GM12878 (cell line): ENCODE data around the gene MACROD2. TPM values are rescaled to one million over a fixed set of nuclear protein-coding genes. Genes with fewer than 3 reads are reported as not detected.

Experiments used
- ATAC-seq: fragments of 200-7000 bp; cut with Tn5 transposase; 3 replicates; pipeline ENCODE4 v1.9.1; 2020; ENCODE audit warnings: mild to moderate bottlenecking, moderate library complexity
- BruUV-seq: library from RNA; stranded (reverse); fragments of 400-500 nt; replicated peaks from 2 replicates; lab custom pipeline; 2021; lab: Mats Ljungman, UMichigan
- CTCF ChIA-PET: fragments of 300-600 bp; sonication (Branson Sonifier 250); formaldehyde crosslinking; extraction: SDS; loops from one replicate; lab custom pipeline; 2021; ENCODE audit warnings: inconsistent platforms; lab: Yijun Ruan, JAX
- POLR2A ChIA-PET: fragments of 350-600 bp; formaldehyde crosslinking; extraction: SDS; loops from one replicate; lab custom pipeline; 2021; ENCODE audit warnings: inconsistent platforms; lab: Charles Lee
- RAD21 ChIA-PET: fragments of 300-600 bp; sonication (Branson Sonifier 250); formaldehyde crosslinking; loops from one replicate; lab custom pipeline; 2023; ENCODE audit warnings: antibody characterized with exemption; ENCODE audit not compliant: unreplicated experiment; lab: Charles Lee
- SMC1A ChIA-PET: fragments of 300-600 bp; sonication (Branson Sonifier 250); formaldehyde crosslinking; loops from one replicate; lab custom pipeline; 2023; ENCODE audit not compliant: unreplicated experiment, uncharacterized antibody; lab: Charles Lee
- DNase-seq: peaks from one replicate; pipeline ENCODE4 v3.0.0-alpha.2; 2011; ENCODE audit warnings: low read depth, low spot score
- FAIRE-seq: peaks from 3 replicates; lab custom pipeline; 2011; peaks lifted over from hg19 to GRCh38; lab: Jason Lieb, UNC
- H2AFZ ChIP-seq: 2 replicates; pipeline ENCODE4 v1.6.0; 2011; ENCODE audit warnings: low read depth, low read length, control low read depth; ENCODE audit not compliant: control insufficient read depth
- H3K27ac ChIP-seq: 2 replicates; pipeline ENCODE4 v1.5.1; 2011; ENCODE audit warnings: control low read depth; ENCODE audit not compliant: control insufficient read depth, insufficient read depth
- H3K27me3 ChIP-seq, 2 experiments: replicated peaks in 1 of 2; 2 replicates each; pipeline versions ENCODE4 v1.6.0 to v1.6.1; 2011; ENCODE audit warnings: low read length in 1 of 2; ENCODE audit not compliant: control insufficient read depth in 2 of 2, insufficient read depth in 2 of 2
- H3K36me3 ChIP-seq, 2 experiments: 2 replicates each; pipeline ENCODE4 v1.5.1; 2011; ENCODE audit warnings: low read length in 1 of 2; ENCODE audit not compliant: control insufficient read depth in 2 of 2, insufficient read depth in 2 of 2
- H3K4me1 ChIP-seq: 2 replicates; pipeline ENCODE4 v1.6.1; 2011; ENCODE audit warnings: mild to moderate bottlenecking, low read length, moderate library complexity, mixed read lengths; ENCODE audit not compliant: control insufficient read depth, insufficient read depth
- H3K4me2 ChIP-seq: 2 replicates; pipeline ENCODE4 v1.6.0; 2011; ENCODE audit warnings: control low read depth; ENCODE audit not compliant: control insufficient read depth, insufficient read depth
- H3K4me3 ChIP-seq: fragments of 200-600 bp; sonication (generic); 2 replicates; pipeline ENCODE4 v1.5.1; 2016
- H3K79me2 ChIP-seq: 2 replicates; pipeline ENCODE4 v1.6.0; 2011; ENCODE audit warnings: low read length; ENCODE audit not compliant: control insufficient read depth, insufficient read depth
- H3K9ac ChIP-seq: 2 replicates; pipeline ENCODE4 v1.8.0; 2011; ENCODE audit warnings: low read length, control low read depth, mixed read lengths; ENCODE audit not compliant: control insufficient read depth, insufficient read depth
- H3K9me3 ChIP-seq: replicated peaks from 3 replicates; pipeline ENCODE4 v1.5.1; 2011; ENCODE audit warnings: mild to moderate bottlenecking, low read length; ENCODE audit not compliant: control insufficient read depth, insufficient read depth
- H4K20me1 ChIP-seq: 2 replicates; pipeline ENCODE4 v1.6.0; 2011; ENCODE audit not compliant: control insufficient read depth, insufficient read depth
- BHLHE40 ChIP-seq, 2 experiments: fragments of 450-650 bp in 1 of 2; IDR thresholded peaks; 2 replicates each; pipeline ENCODE4 v1.6.1; 2011 to 2017; ENCODE audit warnings: low read depth in 2 of 2, borderline replicate concordance in 1 of 2, improper control_type of control experiment in 1 of 2, low read length in 1 of 2, mild to moderate bottlenecking in 1 of 2
- GABPA ChIP-seq: IDR thresholded peaks from 2 replicates; pipeline ENCODE4 v1.6.1; 2014; ENCODE audit warnings: antibody characterized with exemption, low read depth, mild to moderate bottlenecking, inconsistent platforms
- POLR2AphosphoS2 ChIP-seq: IDR thresholded peaks from 2 replicates; pipeline ENCODE4 v1.6.1; 2011; ENCODE audit warnings: low read depth, mild to moderate bottlenecking, low read length, improper control_type of control experiment, moderate library complexity
- RAD51 ChIP-seq: fragments of 450-650 bp; IDR thresholded peaks from 2 replicates; pipeline ENCODE4 v1.6.1; 2016; ENCODE audit warnings: moderate library complexity, mild to moderate bottlenecking, inconsistent platforms
- TBL1XR1 ChIP-seq: IDR thresholded peaks from 2 replicates; pipeline ENCODE4 v1.6.1; 2012; ENCODE audit warnings: low read depth, low read length, improper control_type of control experiment
- ZBED1 ChIP-seq: IDR thresholded peaks from 2 replicates; pipeline ENCODE4 v1.6.1; 2016; ENCODE audit warnings: borderline replicate concordance
- ZNF384 ChIP-seq: IDR thresholded peaks from 2 replicates; pipeline ENCODE4 v1.6.1; 2012; ENCODE audit warnings: low read depth, mild to moderate bottlenecking, low read length, improper control_type of control experiment, borderline replicate concordance
- WGBS: methylation state at CpG from one replicate; pipeline ENCODE4 v1.1.6; 2016; ENCODE audit warnings: low lambda C conversion rate; ENCODE audit not compliant: insufficient replicate concordance, insufficient coverage; ENCODE audit errors: missing lambda C conversion rate; 5-methylcytosine and 5-hydroxymethylcytosine counted together
- in situ Hi-C: fragments of 300-500 bp; cut with MboI; formaldehyde crosslinking; loops from 9 replicates; pipeline ENCODE4 v1.14.3; 2018; ENCODE audit warnings: mixed read lengths
- intact Hi-C: fragments of 100-400 bp; cut with micrococcal nuclease; formaldehyde crosslinking; loops from one replicate; pipeline ENCODE4 v1.14.2; 2022; ENCODE audit not compliant: unreplicated experiment
- polyA plus RNA-seq, 11 experiments: library from polyadenylated mRNA; depleted of rRNA in 4 of 11; unstranded in 6 of 11; stranded (reverse) in 5 of 11; fragments of >200 nt; fragmentation: Nextera tagmentation in 4 of 11; fragmentation: Illumina TruSeq in 1 of 11; extraction: Ambion mirVana in 4 of 11; extraction: Trizol in 1 of 11; gene quantifications; 1 replicate in 1 of 11; 2 replicates in 10 of 11; pipeline versions ENCODE4 v1.2.1 to v1.2.3, GENCODE V29; 2011 to 2016; ENCODE audit warnings: inconsistent platforms in 2 of 11, missing spikeins in 2 of 11, low read depth in 1 of 11
- total RNA-seq, 4 experiments: library from RNA; depleted of rRNA in 3 of 4; stranded (reverse); fragments of >200 nt in 3 of 4; fragmentation: Illumina TruSeq in 1 of 4; extraction: Trizol in 1 of 4; gene quantifications; 2 replicates each; pipeline versions ENCODE4 v1.2.1 to v1.2.3, GENCODE V29; 2013 to 2021
- TF ChIP-seq, protein P1 (sequence below): IDR thresholded peaks from 2 replicates; pipeline ENCODE4 v1.6.1; 2012; ENCODE audit warnings: low read length, inconsistent platforms
- TF ChIP-seq, protein P2 (sequence below): IDR thresholded peaks from 2 replicates; pipeline ENCODE4 v1.6.1; 2011; ENCODE audit warnings: borderline replicate concordance, low read depth, mild to moderate bottlenecking, moderate library complexity, mixed read lengths, low read length; ENCODE audit not compliant: insufficient read depth; ENCODE audit errors: extremely low read length

The MACROD2 gene
- total and polyA plus RNA-seq, 10 of the 15 experiments (the other 5 are each of a cell fraction or from before 2014, with no cell fraction given): 1.1 to 21.5 (median 2.2) TPM

DNA sequence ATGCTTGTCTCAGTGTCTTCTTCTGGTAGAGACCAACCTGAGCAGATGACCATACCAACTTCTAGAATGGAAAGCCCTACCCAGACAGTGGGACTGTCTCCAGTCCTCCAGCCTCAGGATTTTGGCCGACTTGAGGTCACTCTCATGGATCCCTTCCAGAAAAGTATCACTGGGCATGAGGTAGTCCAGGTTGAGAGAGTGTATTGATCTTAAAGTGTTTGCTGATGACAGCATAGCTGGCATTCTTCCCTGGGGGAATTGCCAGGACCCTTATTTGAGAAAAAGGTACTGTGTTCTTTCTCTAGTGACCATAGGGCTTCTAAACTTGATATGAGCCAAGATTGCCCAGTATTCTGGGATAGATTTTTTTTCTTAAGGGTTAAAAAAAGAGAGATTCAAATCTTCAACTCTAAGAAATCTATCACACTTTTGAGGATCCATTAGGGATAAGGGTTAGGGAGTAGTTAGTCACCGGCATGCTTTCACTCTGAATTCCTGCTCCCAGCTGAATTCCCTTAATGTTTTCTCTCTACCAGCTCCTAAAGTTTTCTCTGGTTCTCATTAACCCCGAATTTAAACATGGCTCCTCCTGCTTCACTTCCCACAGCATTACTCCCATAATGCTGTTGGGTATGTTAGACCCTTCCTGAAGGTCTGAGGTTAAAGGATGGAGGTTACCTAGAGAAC is 415.7 kb downstream of the MACROD2 start:
- no peak for ATAC-seq
- H3K9ac ChIP-seq: no peak overlapping the region
- intact Hi-C loops (no loop called here), in situ Hi-C loops (no loop called here)
- H3K27me3 ChIP-seq: no peaks in the 10 kb centered on the region
- FAIRE-seq: no peak
- no peak overlapping the region for H3K27ac ChIP-seq
- ChIA-PET RAD21 (no interaction called here), CTCF (no interaction called here), POLR2A (no interaction called here), SMC1A (no interaction called here)
- WGBS: 20% methylated on average over 3 of the region's 3 CpGs
- H3K36me3 ChIP-seq: no peaks in the 10 kb centered on the region
- H3K9me3 ChIP-seq: no peaks in the 10 kb centered on the region
- no peaks in the 10 kb centered on the region for H3K4me1 ChIP-seq
- no peaks in the 10 kb centered on the region for H3K79me2 ChIP-seq
- no peak for TF ChIP-seq ZBED1
- no peak for TF ChIP-seq ZNF384
- TF ChIP-seq, protein P1, sequence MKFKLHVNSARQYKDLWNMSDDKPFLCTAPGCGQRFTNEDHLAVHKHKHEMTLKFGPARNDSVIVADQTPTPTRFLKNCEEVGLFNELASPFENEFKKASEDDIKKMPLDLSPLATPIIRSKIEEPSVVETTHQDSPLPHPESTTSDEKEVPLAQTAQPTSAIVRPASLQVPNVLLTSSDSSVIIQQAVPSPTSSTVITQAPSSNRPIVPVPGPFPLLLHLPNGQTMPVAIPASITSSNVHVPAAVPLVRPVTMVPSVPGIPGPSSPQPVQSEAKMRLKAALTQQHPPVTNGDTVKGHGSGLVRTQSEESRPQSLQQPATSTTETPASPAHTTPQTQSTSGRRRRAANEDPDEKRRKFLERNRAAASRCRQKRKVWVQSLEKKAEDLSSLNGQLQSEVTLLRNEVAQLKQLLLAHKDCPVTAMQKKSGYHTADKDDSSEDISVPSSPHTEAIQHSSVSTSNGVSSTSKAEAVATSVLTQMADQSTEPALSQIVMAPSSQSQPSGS: no peak
- TF ChIP-seq, protein P2, sequence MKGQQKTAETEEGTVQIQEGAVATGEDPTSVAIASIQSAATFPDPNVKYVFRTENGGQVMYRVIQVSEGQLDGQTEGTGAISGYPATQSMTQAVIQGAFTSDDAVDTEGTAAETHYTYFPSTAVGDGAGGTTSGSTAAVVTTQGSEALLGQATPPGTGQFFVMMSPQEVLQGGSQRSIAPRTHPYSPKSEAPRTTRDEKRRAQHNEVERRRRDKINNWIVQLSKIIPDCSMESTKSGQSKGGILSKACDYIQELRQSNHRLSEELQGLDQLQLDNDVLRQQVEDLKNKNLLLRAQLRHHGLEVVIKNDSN: no peak
- no peak for TF ChIP-seq POLR2AphosphoS2
- TF ChIP-seq GABPA: no peak
- no peak for TF ChIP-seq RAD51
- TF ChIP-seq TBL1XR1: no peak
- TF ChIP-seq BHLHE40 (IDR thresholded peaks at IDR 0.05; ENCODE audit: borderline replicate concordance in 1 of 2, low read depth in 2 of 2, low read length in 1 of 2): no peak
- no peak overlapping the region for H2AFZ ChIP-seq
- no peak for DNase-seq
- H3K4me3 ChIP-seq: no peak overlapping the region
- no peak overlapping the region for H3K4me2 ChIP-seq
- no peaks in the 10 kb centered on the region for H4K20me1 ChIP-seq
- BruUV-seq: no TSS peak
